Liver (tissue), 9 donors: Measurements from ENCODE around the gene SCRN1. TPM values are rescaled to one million over a fixed set of nuclear protein-coding genes. Genes with fewer than 3 reads are reported as not detected.

Experiments used
- DNase-seq: peaks from one replicate; pipeline ENCODE4 v3.0.0-alpha.2; 2017; ENCODE audit warnings: low spot score
- H3K27ac ChIP-seq, 2 donors: one replicate each; pipeline ENCODE4 v1.7.0; 2013; ENCODE audit warnings: inconsistent platforms in 2 of 2, low read length in 2 of 2, control low read depth in 1 of 2, low read depth in 1 of 2, mild to moderate bottlenecking in 1 of 2
- H3K27me3 ChIP-seq, 4 donors: one replicate each; pipeline versions ENCODE4 v1.6.1 to v1.7.0; 2013; ENCODE audit warnings: low read length in 3 of 4, inconsistent platforms in 1 of 4, mild to moderate bottlenecking in 1 of 4, moderate library complexity in 1 of 4; ENCODE audit not compliant: control insufficient read depth in 4 of 4, insufficient read depth in 4 of 4
- H3K36me3 ChIP-seq, 4 donors: one replicate each; pipeline versions ENCODE4 v1.6.1 to v1.7.0; 2013; ENCODE audit warnings: low read length in 3 of 4, mild to moderate bottlenecking in 3 of 4, low read depth in 1 of 4, moderate library complexity in 1 of 4; ENCODE audit not compliant: control insufficient read depth in 4 of 4, insufficient read depth in 3 of 4
- H3K4me1 ChIP-seq, 4 donors: one replicate each; pipeline versions ENCODE4 v1.6.1 to v1.7.0; 2013; ENCODE audit warnings: low read length in 3 of 4, mild to moderate bottlenecking in 3 of 4, moderate library complexity in 1 of 4; ENCODE audit not compliant: control insufficient read depth in 4 of 4, insufficient read depth in 4 of 4
- H3K4me3 ChIP-seq, 3 donors: one replicate each; pipeline versions ENCODE4 v1.6.1 to v1.7.0; 2013; ENCODE audit warnings: low read length in 3 of 3, control low read depth in 1 of 3, low read depth in 1 of 3, mild to moderate bottlenecking in 1 of 3
- H3K9ac ChIP-seq, 2 donors: one replicate each; pipeline ENCODE4 v1.7.0; 2013; ENCODE audit warnings: low read length in 2 of 2, mild to moderate bottlenecking in 2 of 2, moderate library complexity in 2 of 2, control low read depth in 1 of 2, low read depth in 1 of 2
- H3K9me3 ChIP-seq, 4 donors: one replicate each; pipeline versions ENCODE4 v1.6.1 to v1.7.0; 2013; ENCODE audit warnings: low read length in 3 of 4; ENCODE audit not compliant: control insufficient read depth in 4 of 4
- EGR1 ChIP-seq, 2 donors: IDR thresholded peaks; 2 replicates each; pipeline ENCODE4 v1.6.1; 2016 to 2018; ENCODE audit warnings: antibody characterized with exemption in 2 of 2, low read depth in 2 of 2
- FOXA1 ChIP-seq: IDR thresholded peaks from 2 replicates; pipeline ENCODE4 v1.6.1; 2016; ENCODE audit warnings: antibody characterized with exemption
- FOXA2 ChIP-seq: IDR thresholded peaks from 2 replicates; pipeline ENCODE4 v1.6.1; 2016; ENCODE audit warnings: antibody characterized with exemption
- HNF4A ChIP-seq, 2 donors: conservative IDR thresholded peaks; 2 replicates each; pipeline ENCODE4 v1.6.1; 2016; ENCODE audit warnings: antibody characterized with exemption in 2 of 2, mild to moderate bottlenecking in 2 of 2
- HNF4G ChIP-seq: IDR thresholded peaks from 2 replicates; pipeline ENCODE4 v1.6.1; 2016; ENCODE audit warnings: antibody characterized with exemption
- JUND ChIP-seq, 2 donors: IDR thresholded peaks; 2 replicates each; pipeline ENCODE4 v1.6.1; 2016; ENCODE audit warnings: antibody characterized with exemption in 2 of 2
- NR2F2 ChIP-seq: IDR thresholded peaks from 2 replicates; pipeline ENCODE4 v1.6.1; 2016; ENCODE audit warnings: antibody characterized with exemption
- RAD21 ChIP-seq, 2 donors: IDR thresholded peaks; 2 replicates each; pipeline ENCODE4 v1.6.1; 2016; ENCODE audit warnings: antibody characterized with exemption in 2 of 2, mild to moderate bottlenecking in 2 of 2
- RXRA ChIP-seq, 2 donors: IDR thresholded peaks; 2 replicates each; pipeline ENCODE4 v1.6.1; 2017 to 2018; ENCODE audit warnings: antibody characterized with exemption in 2 of 2, mild to moderate bottlenecking in 1 of 2
- SP1 ChIP-seq: IDR thresholded peaks from 2 replicates; pipeline ENCODE4 v1.6.1; 2018; ENCODE audit warnings: antibody characterized with exemption, mild to moderate bottlenecking
- TAF1 ChIP-seq: conservative IDR thresholded peaks from 2 replicates; pipeline ENCODE4 v1.6.1; 2016; ENCODE audit warnings: antibody characterized with exemption, mild to moderate bottlenecking
- YY1 ChIP-seq: IDR thresholded peaks from 2 replicates; pipeline ENCODE4 v1.6.1; 2016; ENCODE audit warnings: antibody characterized with exemption, mild to moderate bottlenecking
- WGBS: extraction: QIAGEN DNeasy Blood & Tissue Kit; methylation state at CpG from one replicate; pipeline ENCODE4 v1.1.7; 2013; 5-methylcytosine and 5-hydroxymethylcytosine counted together
- polyA plus RNA-seq, 2 donors: library from polyadenylated mRNA; stranded (reverse) in 1 of 2; unstranded in 1 of 2; fragments of 200-250 nt in 1 of 2; fragments of >200 nt in 1 of 2; fragmentation: Nextera tagmentation in 1 of 2; extraction: Ambion mirVana in 1 of 2; gene quantifications; one replicate each; pipeline versions ENCODE4 v1.2.1 to v1.2.3, GENCODE V29; 2013 to 2015
- total RNA-seq, 2 donors: library from RNA; depleted of rRNA; stranded (reverse); fragments of >200 nt; gene quantifications; one replicate each; pipeline ENCODE4 v1.2.3, GENCODE V29; 2014
- TF ChIP-seq, protein P1 (sequence below): IDR thresholded peaks from 2 replicates; pipeline ENCODE4 v1.6.1; 2016; ENCODE audit warnings: antibody characterized with exemption
- TF ChIP-seq, protein P2 (sequence below): IDR thresholded peaks from 2 replicates; pipeline ENCODE4 v1.6.1; 2016; ENCODE audit warnings: antibody characterized with exemption
- TF ChIP-seq, protein P3 (sequence below): IDR thresholded peaks from 2 replicates; pipeline ENCODE4 v1.6.1; 2016; ENCODE audit warnings: antibody characterized with exemption, mild to moderate bottlenecking
- donor health status: healthy.
- donor health status: healthy.
- donor health status: healthy.
- donor health status: healthy.
- donor health status: healthy.

SCRN1 gene
- total and polyA plus RNA-seq, 4 donors, result 1.1 to 4.1 (median 2.0) TPM

DNA sequence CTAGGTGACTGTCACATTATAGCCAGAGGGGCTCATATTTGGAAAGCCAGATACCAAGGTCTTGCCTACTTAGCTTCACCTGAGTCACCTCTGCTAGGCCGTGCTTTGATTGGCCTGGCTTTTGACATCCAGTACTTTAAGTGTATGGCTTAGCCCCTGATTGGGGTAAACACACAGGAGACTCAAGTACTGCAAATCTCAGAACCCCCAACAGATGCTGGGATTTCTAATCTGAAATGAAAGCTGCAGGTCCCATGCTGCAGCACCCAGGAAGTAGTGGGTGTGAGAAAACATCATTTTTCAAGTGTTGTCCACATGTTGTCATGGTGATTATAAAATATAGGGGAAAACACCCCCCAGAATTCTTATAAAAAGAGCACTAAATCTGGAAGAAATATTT lies 107.1 kb downstream of the SCRN1 start:
- TF ChIP-seq RAD21 (IDR thresholded peaks at IDR 0.05) (no peak), SP1 (no peak), NR2F2 (no peak), HNF4A (conservative IDR thresholded peaks at IDR 0.05) (no peak)
- TF ChIP-seq, protein P1, sequence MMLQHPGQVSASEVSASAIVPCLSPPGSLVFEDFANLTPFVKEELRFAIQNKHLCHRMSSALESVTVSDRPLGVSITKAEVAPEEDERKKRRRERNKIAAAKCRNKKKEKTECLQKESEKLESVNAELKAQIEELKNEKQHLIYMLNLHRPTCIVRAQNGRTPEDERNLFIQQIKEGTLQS, result no peak

DNA sequence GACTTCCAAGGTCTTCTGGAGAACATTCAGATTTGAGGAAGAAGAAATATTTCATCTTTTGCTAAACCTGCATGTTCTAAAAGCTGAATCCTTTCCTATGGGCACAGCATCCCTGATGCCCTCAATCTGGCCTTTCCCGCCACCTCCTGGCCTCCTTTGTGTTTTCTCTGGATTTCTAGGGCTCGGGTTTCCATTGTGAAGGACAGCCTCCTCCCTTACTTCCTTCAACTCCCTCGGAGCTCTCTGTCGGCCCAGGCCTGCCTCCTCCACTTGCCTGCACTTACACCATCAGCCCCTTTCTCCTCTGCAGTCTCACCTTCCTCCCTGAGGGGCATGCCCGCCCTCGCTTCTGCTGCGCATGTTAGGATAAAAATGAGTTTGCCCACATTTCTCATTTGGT lies 107.9 kb downstream of the SCRN1 start:
- Histone ChIP-seq H3K4me3 (no peak overlapping the region), H3K27me3 (no peaks in the 10 kb centered on the region), H3K36me3 (no peaks in the 10 kb centered on the region), H3K4me1 (no peaks in the 10 kb centered on the region), H3K9me3 (no peaks in the 10 kb centered on the region), H3K27ac (no peak overlapping the region), H3K9ac (no peak overlapping the region)
- WGBS, result 87% methylated on average over 7 of the region's 7 CpGs
- DNase-seq, result no peak
- TF ChIP-seq HNF4G (no peak), NR2F2 (no peak), FOXA1 (no peak), EGR1 (IDR thresholded peaks at IDR 0.05; ENCODE audit: low read depth in 2 of 2) (no peak), FOXA2 (no peak), RXRA (IDR thresholded peaks at IDR 0.05) (no peak), SP1 (no peak), JUND (IDR thresholded peaks at IDR 0.05) (no peak), TAF1 (no peak)
- TF ChIP-seq, protein P1, result no peak
- TF ChIP-seq, protein P2, sequence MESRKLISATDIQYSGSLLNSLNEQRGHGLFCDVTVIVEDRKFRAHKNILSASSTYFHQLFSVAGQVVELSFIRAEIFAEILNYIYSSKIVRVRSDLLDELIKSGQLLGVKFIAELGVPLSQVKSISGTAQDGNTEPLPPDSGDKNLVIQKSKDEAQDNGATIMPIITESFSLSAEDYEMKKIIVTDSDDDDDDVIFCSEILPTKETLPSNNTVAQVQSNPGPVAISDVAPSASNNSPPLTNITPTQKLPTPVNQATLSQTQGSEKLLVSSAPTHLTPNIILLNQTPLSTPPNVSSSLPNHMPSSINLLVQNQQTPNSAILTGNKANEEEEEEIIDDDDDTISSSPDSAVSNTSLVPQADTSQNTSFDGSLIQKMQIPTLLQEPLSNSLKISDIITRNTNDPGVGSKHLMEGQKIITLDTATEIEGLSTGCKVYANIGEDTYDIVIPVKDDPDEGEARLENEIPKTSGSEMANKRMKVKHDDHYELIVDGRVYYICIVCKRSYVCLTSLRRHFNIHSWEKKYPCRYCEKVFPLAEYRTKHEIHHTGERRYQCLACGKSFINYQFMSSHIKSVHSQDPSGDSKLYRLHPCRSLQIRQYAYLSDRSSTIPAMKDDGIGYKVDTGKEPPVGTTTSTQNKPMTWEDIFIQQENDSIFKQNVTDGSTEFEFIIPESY, result no peak
- TF ChIP-seq, protein P3, sequence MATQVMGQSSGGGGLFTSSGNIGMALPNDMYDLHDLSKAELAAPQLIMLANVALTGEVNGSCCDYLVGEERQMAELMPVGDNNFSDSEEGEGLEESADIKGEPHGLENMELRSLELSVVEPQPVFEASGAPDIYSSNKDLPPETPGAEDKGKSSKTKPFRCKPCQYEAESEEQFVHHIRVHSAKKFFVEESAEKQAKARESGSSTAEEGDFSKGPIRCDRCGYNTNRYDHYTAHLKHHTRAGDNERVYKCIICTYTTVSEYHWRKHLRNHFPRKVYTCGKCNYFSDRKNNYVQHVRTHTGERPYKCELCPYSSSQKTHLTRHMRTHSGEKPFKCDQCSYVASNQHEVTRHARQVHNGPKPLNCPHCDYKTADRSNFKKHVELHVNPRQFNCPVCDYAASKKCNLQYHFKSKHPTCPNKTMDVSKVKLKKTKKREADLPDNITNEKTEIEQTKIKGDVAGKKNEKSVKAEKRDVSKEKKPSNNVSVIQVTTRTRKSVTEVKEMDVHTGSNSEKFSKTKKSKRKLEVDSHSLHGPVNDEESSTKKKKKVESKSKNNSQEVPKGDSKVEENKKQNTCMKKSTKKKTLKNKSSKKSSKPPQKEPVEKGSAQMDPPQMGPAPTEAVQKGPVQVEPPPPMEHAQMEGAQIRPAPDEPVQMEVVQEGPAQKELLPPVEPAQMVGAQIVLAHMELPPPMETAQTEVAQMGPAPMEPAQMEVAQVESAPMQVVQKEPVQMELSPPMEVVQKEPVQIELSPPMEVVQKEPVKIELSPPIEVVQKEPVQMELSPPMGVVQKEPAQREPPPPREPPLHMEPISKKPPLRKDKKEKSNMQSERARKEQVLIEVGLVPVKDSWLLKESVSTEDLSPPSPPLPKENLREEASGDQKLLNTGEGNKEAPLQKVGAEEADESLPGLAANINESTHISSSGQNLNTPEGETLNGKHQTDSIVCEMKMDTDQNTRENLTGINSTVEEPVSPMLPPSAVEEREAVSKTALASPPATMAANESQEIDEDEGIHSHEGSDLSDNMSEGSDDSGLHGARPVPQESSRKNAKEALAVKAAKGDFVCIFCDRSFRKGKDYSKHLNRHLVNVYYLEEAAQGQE, result no peak

More for the DNA sequence above, 107.1 kb downstream of the SCRN1 start:
- Histone ChIP-seq H3K9ac (no peak overlapping the region), H3K9me3 (no peaks in the 10 kb centered on the region), H3K4me1 (no peaks in the 10 kb centered on the region), H3K27ac (no peak overlapping the region), H3K27me3 (no peaks in the 10 kb centered on the region), H3K36me3 (no peaks in the 10 kb centered on the region), H3K4me3 (no peak overlapping the region)
- WGBS, result 99% methylated on average over 1 of the region's 1 CpG
- DNase-seq, result no peak

DNA sequence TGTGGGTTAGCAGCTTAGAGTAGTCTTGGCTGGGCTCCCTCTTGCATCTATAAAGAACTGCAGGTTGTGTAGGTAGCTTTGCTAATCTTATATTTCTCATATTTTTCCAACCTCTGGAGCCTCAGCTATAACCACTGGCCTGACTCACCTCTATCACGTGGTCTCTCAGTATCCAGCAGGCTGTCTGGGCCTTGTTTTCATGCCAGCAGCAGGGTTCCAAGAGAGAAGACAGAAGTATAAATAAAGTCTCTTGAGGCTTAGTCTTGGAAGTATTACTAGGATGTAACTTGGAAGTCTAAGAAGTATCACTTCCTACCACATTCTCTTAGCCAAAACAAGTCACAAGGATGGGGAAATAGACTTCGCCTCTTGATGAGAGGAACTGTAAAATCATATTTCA lies 110.0 kb downstream of the SCRN1 start:
- DNase-seq, result no peak
- Histone ChIP-seq H3K4me1 (no peaks in the 10 kb centered on the region), H3K9me3 (no peaks in the 10 kb centered on the region), H3K4me3 (no peak overlapping the region), H3K27me3 (no peaks in the 10 kb centered on the region), H3K36me3 (no peaks in the 10 kb centered on the region), H3K9ac (no peak overlapping the region), H3K27ac (no peak overlapping the region)
- TF ChIP-seq YY1, result no peak
- 80% methylated on average over 2 of the region's 2 CpGs for WGBS
